ENCODE measurements around the gene NOL4L. TPM values are rescaled to one million over a fixed set of nuclear protein-coding genes. Genes with fewer than 3 reads are reported as not detected.

Gene NOL4L
- total RNA-seq, 2 experiments from 2014 or later = 53.1 to 55.6 TPM

GRCh38 chr20:32483351-32484224 is 101.5 kb downstream of the NOL4L start:
- TF ChIP-seq CTCF (IDR thresholded peaks at IDR 0.05) = no peak
- H3K9me3 Mint-ChIP-seq = no peaks in the 10 kb centered on the region
- H3K4me3 ChIP-seq (ENCODE audit: low read length) = peak overlapping the region; percentile 75
- peak overlapping the region; percentile 83 for H3K4me3 Mint-ChIP-seq
- H3K4me1 Mint-ChIP-seq (ENCODE audit: low read depth) = peaks cover 64% of the 10 kb centered on the region
- H3K27me3 Mint-ChIP-seq = no peaks in the 10 kb centered on the region
- peaks cover 23% of the 10 kb centered on the region for H3K36me3 Mint-ChIP-seq (ENCODE audit: low read depth)
- H3K27ac Mint-ChIP-seq = peak overlapping the region; percentile 67
- POLR2A ChIA-PET = interaction anchor here (1.0 to 4.3 kb wide), 9 partner anchors 14 to 124 kb away, joined by 3 to 48 read pairs (median 4); no protein-coding TSS in a partner anchor
- H3K27ac ChIP-seq (ENCODE audit: low read depth in 1 of 2, low read length in 2 of 2) = peak overlapping the region in 1 of 2 donors; percentile 61
- DNase-seq = peak; percentile 30 to 87 (median 66)
- no peaks in the 10 kb centered on the region for H3K9me3 ChIP-seq (ENCODE audit: control insufficient read depth in 1 of 2, insufficient read depth in 1 of 2, low read length in 2 of 2)
- intact Hi-C loops (cut with DNase I, micrococcal nuclease) = loop anchor here (2.0 to 5.0 kb wide), 5 partner anchors 36 to 201 kb away; partner anchors contain the start of gene ASXL1 (in 1 of the 2)
- H3K4me1 ChIP-seq (ENCODE audit: insufficient read depth, low read length) = peaks cover 65% of the 10 kb centered on the region
- peak; percentile 27 for ATAC-seq (ENCODE audit: poor library complexity)
- H3K36me3 ChIP-seq (ENCODE audit: insufficient read depth, low read length) = peaks cover 4% of the 10 kb centered on the region
- CTCF ChIA-PET = no interaction called here
- no peaks in the 10 kb centered on the region for H3K27me3 ChIP-seq (ENCODE audit: control insufficient read depth in 1 of 2, insufficient read depth in 2 of 2, low read length in 2 of 2)

- Mint-ChIP-seq H3K27ac (peak overlapping the region; percentile 73), H3K4me1 (ENCODE audit: low read depth) (peaks cover 67% of the 10 kb centered on the region), H3K36me3 (ENCODE audit: low read depth) (peaks cover 22% of the 10 kb centered on the region), H3K9me3 (no peaks in the 10 kb centered on the region), H3K27me3 (no peaks in the 10 kb centered on the region), H3K4me3 (peak overlapping the region; percentile 76)
- intact Hi-C loops (cut with DNase I, micrococcal nuclease) = loop anchor here in 1 of 2 experiments (5.0 kb wide), 2 partner anchors 35 to 200 kb away; no protein-coding TSS in a partner anchor
- Histone ChIP-seq H3K27me3 (ENCODE audit: control insufficient read depth in 1 of 2, insufficient read depth in 2 of 2, low read length in 2 of 2) (no peaks in the 10 kb centered on the region), H3K4me1 (ENCODE audit: insufficient read depth, low read length) (peaks cover 73% of the 10 kb centered on the region), H3K27ac (ENCODE audit: low read depth in 1 of 2, low read length in 2 of 2) (peak overlapping the region in 1 of 2 donors; percentile 41), H3K36me3 (ENCODE audit: insufficient read depth, low read length) (peaks cover 4% of the 10 kb centered on the region), H3K9me3 (ENCODE audit: control insufficient read depth in 1 of 2, insufficient read depth in 1 of 2, low read length in 2 of 2) (no peaks in the 10 kb centered on the region), H3K4me3 (ENCODE audit: low read length) (peak overlapping the region; percentile 46)
- POLR2A ChIA-PET = interaction anchor here (0.9 to 4.3 kb wide), 7 partner anchors 27 to 124 kb away, joined by 3 to 48 read pairs (median 4); no protein-coding TSS in a partner anchor
- DNase-seq (peak in 8 of 14 experiments; percentile 14 to 70 (median 44)), ATAC-seq (ENCODE audit: poor library complexity) (peak; percentile 5)
- no peak for TF ChIP-seq CTCF (IDR thresholded peaks at IDR 0.05)
- CTCF ChIA-PET = no interaction called here
Measured at GRCh38 chr20:32482442-32483261, 102.5 kb downstream of the NOL4L start.

- ATAC-seq (ENCODE audit: poor library complexity) = no peak
- H3K27ac ChIP-seq (ENCODE audit: low read depth in 1 of 2, low read length in 2 of 2) = peak overlapping the region in 1 of 2 donors; percentile 41
Measured at GRCh38 chr20:32482143-32482441, 103.0 kb downstream of the NOL4L start.

More at GRCh38 chr20:32482143-32482441, 103.0 kb downstream of the NOL4L start:
- ChIA-PET POLR2A (interaction anchor here (0.8 to 4.3 kb wide), 4 partner anchors 28 to 123 kb away, joined by 3 to 48 read pairs (median 3); no protein-coding TSS in a partner anchor), CTCF (no interaction called here)
- H3K36me3 Mint-ChIP-seq (ENCODE audit: low read depth) = peaks cover 17% of the 10 kb centered on the region
- Histone ChIP-seq H3K36me3 (ENCODE audit: insufficient read depth, low read length) (peaks cover 4% of the 10 kb centered on the region), H3K4me1 (ENCODE audit: insufficient read depth, low read length) (peaks cover 78% of the 10 kb centered on the region), H3K9me3 (ENCODE audit: control insufficient read depth in 1 of 2, insufficient read depth in 1 of 2, low read length in 2 of 2) (no peaks in the 10 kb centered on the region), H3K27me3 (ENCODE audit: control insufficient read depth in 1 of 2, insufficient read depth in 2 of 2, low read length in 2 of 2) (no peaks in the 10 kb centered on the region), H3K4me3 (ENCODE audit: low read length) (peak overlapping the region; percentile 46)
- no peak for TF ChIP-seq CTCF (IDR thresholded peaks at IDR 0.05)
- H3K9me3 Mint-ChIP-seq = no peaks in the 10 kb centered on the region
- H3K27ac Mint-ChIP-seq = peak overlapping the region; percentile 73
- peak overlapping the region; percentile 76 for H3K4me3 Mint-ChIP-seq
- H3K4me1 Mint-ChIP-seq (ENCODE audit: low read depth) = peaks cover 68% of the 10 kb centered on the region
- intact Hi-C loops (cut with DNase I, micrococcal nuclease) = loop anchor here in 1 of 2 experiments (5.0 kb wide), 2 partner anchors 35 to 200 kb away; no protein-coding TSS in a partner anchor
- DNase-seq = no peak
- H3K27me3 Mint-ChIP-seq = no peaks in the 10 kb centered on the region
